NCI-H1092 (cell line): Measurements from ENCODE around the gene TRPM2.

Source experiments
- DNase-seq: peaks from one replicate; lab custom pipeline; 2025; lab: John Stamatoyannopoulos, UW

Gene TRPM2

GRCh38 chr21:44485254-44485793 is 131.9 kb downstream of the TRPM2 start:
- peak; percentile 80 for DNase-seq

GRCh38 chr21:44485796-44486195 is 132.4 kb downstream of the TRPM2 start:
- no peak for DNase-seq

- DNase-seq: no peak
Measured at GRCh38 chr21:44486302-44486701, 132.9 kb downstream of the TRPM2 start.

- DNase-seq: no peak
Measured at GRCh38 chr21:44487831-44488230, 134.4 kb downstream of the TRPM2 start.

GRCh38 chr21:44489962-44490361 is 136.5 kb downstream of the TRPM2 start:
- DNase-seq: no peak

GRCh38 chr21:44490405-44490804 is 137.0 kb downstream of the TRPM2 start:
- no peak for DNase-seq

- no peak for DNase-seq
Measured at GRCh38 chr21:44490816-44491215, 137.4 kb downstream of the TRPM2 start.
